ENCODE results near the gene C1orf226. TPM values are rescaled to one million over a fixed set of nuclear protein-coding genes. Genes with fewer than 3 reads are reported as not detected.

Gene C1orf226
- total and polyA plus RNA-seq, 2 of the 8 experiments (the other 6 are each of a cell fraction or from before 2014, with no cell fraction given) = 8.2 to 18.8 TPM

GRCh38 chr1:162343470-162343869 is 38.1 kb upstream of the C1orf226 start:
- H3K79me1 ChIP-seq (ENCODE audit: low read depth, low read length) = no peaks in the 10 kb centered on the region
- H2BK5ac ChIP-seq (ENCODE audit: low read depth, low read length) = no peak overlapping the region
- no peaks in the 10 kb centered on the region for H3K27me3 ChIP-seq (replicated peaks in 1 of 4; ENCODE audit: control insufficient read depth in 3 of 4, extremely low read depth in 1 of 4, insufficient read depth in 3 of 4, low read length in 3 of 4)
- H2BK12ac ChIP-seq (ENCODE audit: low read depth, low read length) = no peak overlapping the region
- FAIRE-seq (no peak), DNase-seq (ENCODE audit: low read depth in 1 of 2, low spot score in 2 of 2) (no peak)
- no peak overlapping the region for H3K4me3 ChIP-seq (ENCODE audit: extremely low read depth in 1 of 4, insufficient read depth in 2 of 4, low read depth in 3 of 4, low read length in 4 of 4)
- H3K36me3 ChIP-seq (ENCODE audit: control insufficient read depth in 2 of 4, insufficient read depth in 4 of 4, low read length in 3 of 4) = no peaks in the 10 kb centered on the region; a peak in 1 of 8 replicates
- H2BK120ac ChIP-seq (replicated peaks; ENCODE audit: low read depth, low read length) = no peak overlapping the region
- TF ChIP-seq BCL11A (IDR thresholded peaks at IDR 0.05; ENCODE audit: low read depth in 2 of 2, low read length in 2 of 2) = no peak
- no peak for TF ChIP-seq KDM5A (IDR thresholded peaks at IDR 0.05; ENCODE audit: low read length)
- TF ChIP-seq ZNF274 (IDR thresholded peaks at IDR 0.05; ENCODE audit: borderline replicate concordance, extremely low read depth, low read length) = no peak
- no peak overlapping the region for H3K18ac ChIP-seq (ENCODE audit: extremely low read depth, low read length)
- H3K56ac ChIP-seq (replicated peaks; ENCODE audit: insufficient read length, low read depth, low read length) = no peak overlapping the region
- H3K4me2 ChIP-seq (ENCODE audit: insufficient read depth in 1 of 2, low read depth in 2 of 2, low read length in 2 of 2) = no peak overlapping the region
- H2AFZ ChIP-seq (ENCODE audit: low read length) = no peak overlapping the region
- H4K5ac ChIP-seq (ENCODE audit: insufficient read length, low read depth, low read length) = no peak overlapping the region
- no peak overlapping the region for H4K91ac ChIP-seq (replicated peaks; ENCODE audit: insufficient read length, low read length)
- no peak overlapping the region for H3K27ac ChIP-seq (ENCODE audit: low read depth, low read length)
- H3K23me2 ChIP-seq (ENCODE audit: low read depth, low read length) = no peaks in the 10 kb centered on the region
- H2BK20ac ChIP-seq (ENCODE audit: low read length) = no peak overlapping the region
- H4K8ac ChIP-seq (ENCODE audit: extremely low read depth, insufficient read depth, low read length) = no peak overlapping the region
- ChIA-PET CTCF (ENCODE audit: partially characterized antibody) (interaction anchor here (0.6 to 9.2 kb wide), 4 partner anchors 12 to 281 kb away, joined by 3 to 59 read pairs (median 4); no protein-coding TSS in a partner anchor), POLR2A (ENCODE audit: partially characterized antibody) (no interaction called here)
- H3K4me1 ChIP-seq (replicated peaks in 1 of 4; ENCODE audit: control insufficient read depth in 3 of 4, insufficient read depth in 4 of 4, low read length in 3 of 4) = no peaks in the 10 kb centered on the region
- 91% methylated on average over 5 of the region's 5 CpGs; no CpG with 5 or more reads in 1 of the 2 experiments for WGBS, 2 experiments (ENCODE audit: extremely low coverage in 1 of 2, insufficient coverage in 1 of 2, insufficient read length in 1 of 2, insufficient replicate concordance in 2 of 2, low coverage in 1 of 2, low lambda C conversion rate in 2 of 2, missing lambda C conversion rate in 1 of 2)
- H2BK15ac ChIP-seq (ENCODE audit: low read length) = no peak overlapping the region
- H3K9ac ChIP-seq (replicated peaks in 1 of 4; ENCODE audit: extremely low read depth in 1 of 4, low read depth in 3 of 4, low read length in 3 of 4) = no peak overlapping the region
- no peak overlapping the region for H3K4ac ChIP-seq (replicated peaks; ENCODE audit: insufficient read length, low read depth, low read length)
- no peak overlapping the region for H3K14ac ChIP-seq (ENCODE audit: insufficient read length)
- H2AK5ac ChIP-seq (ENCODE audit: low read depth, low read length) = no peak overlapping the region
- H3K23ac ChIP-seq (ENCODE audit: insufficient read length) = no peak overlapping the region
- H3K79me2 ChIP-seq (ENCODE audit: control insufficient read depth in 1 of 2, insufficient read depth in 2 of 2, low read length in 2 of 2) = no peaks in the 10 kb centered on the region
- H3K9me3 ChIP-seq (ENCODE audit: insufficient read depth in 2 of 2, low read depth in 1 of 2, low read length in 1 of 2) = no peaks in the 10 kb centered on the region
- H4K20me1 ChIP-seq (replicated peaks in 1 of 2; ENCODE audit: control insufficient read depth in 1 of 2, insufficient read depth in 2 of 2, low read length in 2 of 2) = no peaks in the 10 kb centered on the region

Data from H1 (cell line).